Activated T-helper 17 cell treated with anti-CD3 and anti-CD28 coated beads, Interleukin-2, amount 50 U/mL, for 72 hours (primary cell): ENCODE results near the gene EML5. TPM values are rescaled to one million over a fixed set of nuclear protein-coding genes. Genes with fewer than 3 reads are reported as not detected.
"Not testable (repeated sequence)": the region's sequence is repeated elsewhere in the genome, so short reads cannot be mapped to it uniquely, and the experiment has no call there.

Source experiments
- ATAC-seq: fragments of 150-1000 bp; cut with Tn5 transposase; replicated peaks from 2 replicates; pipeline ENCODE4 v1.10.0; 2021; ENCODE audit warnings: mild to moderate bottlenecking, moderate library complexity
- H3K27ac Mint-ChIP-seq: one replicate; pipeline ENCODE4 v1.8.0; 2022; ENCODE audit warnings: mixed read lengths
- H3K27me3 Mint-ChIP-seq: one replicate; pipeline ENCODE4 v1.8.0; 2022; ENCODE audit warnings: mixed read lengths
- H3K36me3 Mint-ChIP-seq: one replicate; pipeline ENCODE4 v1.8.0; 2022; ENCODE audit warnings: low read depth, mild to moderate bottlenecking, mixed read lengths
- H3K4me1 Mint-ChIP-seq: one replicate; pipeline ENCODE4 v1.8.0; 2022; ENCODE audit warnings: mixed read lengths
- H3K4me3 Mint-ChIP-seq: one replicate; pipeline ENCODE4 v1.8.0; 2022; ENCODE audit warnings: mild to moderate bottlenecking, mixed read lengths
- H3K9me3 Mint-ChIP-seq: one replicate; pipeline ENCODE4 v1.8.0; 2022; ENCODE audit warnings: mixed read lengths
- total RNA-seq, 2 donors: library from RNA; stranded (reverse); gene quantifications; one replicate each; pipeline ENCODE4 v1.2.3, GENCODE V29; 2022

Gene EML5
- total RNA-seq, 2 donors from 2014 or later = 1.6 to 2.6 TPM

DNA sequence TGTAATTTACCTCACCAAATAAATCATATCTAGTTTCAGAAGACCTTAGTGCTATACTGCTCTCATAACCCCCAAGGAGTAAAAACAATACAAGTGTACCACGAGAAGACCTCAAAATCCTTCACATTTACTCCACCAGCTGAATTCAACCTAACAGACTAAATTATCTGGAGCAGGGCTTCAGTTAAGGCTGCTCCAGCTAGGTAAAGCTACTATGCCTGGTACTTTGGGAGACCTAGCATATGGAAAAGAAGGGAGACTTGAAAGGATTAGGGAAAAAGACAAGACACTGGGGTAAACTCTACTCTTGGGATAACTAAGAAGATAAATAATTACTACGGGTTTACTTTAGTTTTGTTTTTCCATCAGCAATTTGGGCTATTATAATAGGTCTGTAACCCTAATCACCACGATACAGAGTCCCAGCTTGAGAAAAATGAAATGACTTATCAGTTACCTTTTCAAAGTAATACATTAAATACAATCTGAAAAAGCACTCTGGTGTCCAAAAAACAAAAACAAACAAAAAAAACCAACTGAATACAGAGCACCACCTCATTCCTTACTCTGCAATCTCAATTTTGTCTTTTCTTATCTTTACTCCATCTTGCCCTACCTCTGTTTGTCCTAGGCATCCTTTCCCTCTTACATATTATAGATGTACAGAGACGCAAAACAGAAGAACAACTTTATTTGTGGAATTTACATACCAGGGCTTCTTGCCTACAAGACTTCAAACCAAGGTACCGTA, 2.1 kb downstream of the EML5 start:
- ATAC-seq = peak; percentile 7

DNA sequence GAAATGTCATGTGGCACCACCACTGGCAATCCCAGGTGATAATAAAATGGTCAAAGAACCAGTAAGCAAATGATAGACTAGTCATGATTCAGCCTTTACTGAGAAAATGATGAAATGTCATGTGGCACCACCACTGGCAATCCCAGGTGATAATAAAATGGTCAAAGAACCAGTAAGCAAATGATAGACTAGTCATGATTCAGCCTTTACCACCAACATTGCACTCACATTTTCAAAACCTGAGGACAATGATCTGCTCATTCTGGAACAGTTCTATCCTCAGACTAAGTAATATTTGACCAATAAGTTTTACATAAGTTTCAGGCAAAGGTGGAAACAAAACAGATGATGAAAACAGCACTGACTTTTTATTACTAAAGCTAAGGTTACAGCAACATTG, 3.2 kb downstream of the EML5 start:
- not testable (repeated sequence) for H3K27me3 Mint-ChIP-seq, H3K9me3 Mint-ChIP-seq, H3K4me3 Mint-ChIP-seq, H3K4me1 Mint-ChIP-seq, H3K36me3 Mint-ChIP-seq, H3K27ac Mint-ChIP-seq
- ATAC-seq = peak; percentile 40

More for the DNA sequence above, 2.1 kb downstream of the EML5 start:
- Mint-ChIP-seq H3K36me3 (no peaks in the 10 kb centered on the region), H3K4me1 (peaks cover 4% of the 10 kb centered on the region), H3K27me3 (no peaks in the 10 kb centered on the region), H3K9me3 (no peaks in the 10 kb centered on the region), H3K27ac (no peak overlapping the region), H3K4me3 (peak overlapping the region; percentile 80)

DNA sequence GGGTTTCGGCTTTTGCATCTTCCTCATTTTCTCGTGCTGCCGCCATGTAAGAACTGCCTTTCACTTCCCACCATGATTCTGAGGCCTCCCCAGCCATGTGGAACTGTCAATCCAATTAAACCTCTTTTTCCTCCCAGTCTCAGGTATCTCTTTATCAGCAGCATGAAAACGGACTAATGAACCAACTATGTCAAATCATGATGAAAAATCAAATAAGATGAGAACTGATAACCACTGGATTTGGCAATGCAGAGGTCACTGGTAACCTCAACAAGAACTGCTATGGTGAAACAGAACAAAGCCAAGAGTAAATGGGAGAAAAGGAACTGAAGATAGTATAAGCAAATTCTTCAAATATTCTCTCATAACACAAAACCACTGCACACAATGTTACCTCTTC, 6.0 kb downstream of the EML5 start:
- no peak overlapping the region for H3K4me3 Mint-ChIP-seq
- peaks cover 4% of the 10 kb centered on the region for H3K4me1 Mint-ChIP-seq
- no peak overlapping the region for H3K27ac Mint-ChIP-seq
- H3K36me3 Mint-ChIP-seq = no peaks in the 10 kb centered on the region
- H3K27me3 Mint-ChIP-seq = no peaks in the 10 kb centered on the region
- H3K9me3 Mint-ChIP-seq = peaks cover 4% of the 10 kb centered on the region
- ATAC-seq = no peak

DNA sequence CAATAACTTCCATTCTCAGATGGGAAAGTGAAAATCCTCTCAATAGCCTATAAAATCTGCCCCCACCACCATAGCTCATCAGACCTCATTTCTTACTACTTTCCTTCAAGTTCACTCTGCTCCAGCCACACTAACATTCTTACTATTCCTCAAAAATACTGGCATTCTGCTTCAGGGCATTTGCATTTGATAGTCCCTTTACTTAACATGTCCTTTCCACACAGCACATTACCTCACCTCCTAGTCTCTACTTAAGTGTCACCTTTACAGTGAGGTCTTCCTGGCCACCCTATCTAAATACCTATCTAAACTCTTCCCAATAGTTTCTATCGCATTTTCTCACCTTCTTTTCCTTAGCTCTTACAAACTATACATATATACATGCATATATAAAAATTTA, 6.8 kb downstream of the EML5 start:
- H3K36me3 Mint-ChIP-seq = no peaks in the 10 kb centered on the region
- no peaks in the 10 kb centered on the region for H3K27me3 Mint-ChIP-seq
- no peak overlapping the region for H3K27ac Mint-ChIP-seq
- no peak overlapping the region for H3K4me3 Mint-ChIP-seq
- H3K9me3 Mint-ChIP-seq = peaks cover 4% of the 10 kb centered on the region
- no peak for ATAC-seq
- peaks cover 4% of the 10 kb centered on the region for H3K4me1 Mint-ChIP-seq

DNA sequence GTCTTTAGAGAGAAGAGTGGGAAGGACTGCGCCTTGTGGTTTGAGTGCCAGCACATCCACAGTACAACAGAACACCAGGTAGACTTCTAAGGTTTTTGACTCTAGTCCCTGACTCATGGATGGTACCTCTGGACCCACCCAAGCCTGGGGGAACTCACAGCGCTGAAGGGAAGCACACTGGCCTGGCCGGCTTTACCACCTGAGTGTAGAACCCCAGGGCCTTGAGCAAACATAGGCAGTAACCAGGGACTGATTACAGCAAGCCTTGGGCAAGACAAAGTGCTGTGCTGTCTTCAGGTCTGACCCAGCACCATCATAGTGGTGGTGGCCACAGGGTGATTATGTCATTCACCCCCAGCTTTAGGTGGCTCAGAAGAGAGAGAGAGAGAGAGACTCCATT, 17.2 kb downstream of the EML5 start:
- Mint-ChIP-seq H3K4me1 (no peaks in the 10 kb centered on the region), H3K27me3 (no peaks in the 10 kb centered on the region), H3K4me3 (no peak overlapping the region), H3K9me3 (no peaks in the 10 kb centered on the region), H3K36me3 (no peaks in the 10 kb centered on the region), H3K27ac (no peak overlapping the region)
- ATAC-seq = no peak

DNA sequence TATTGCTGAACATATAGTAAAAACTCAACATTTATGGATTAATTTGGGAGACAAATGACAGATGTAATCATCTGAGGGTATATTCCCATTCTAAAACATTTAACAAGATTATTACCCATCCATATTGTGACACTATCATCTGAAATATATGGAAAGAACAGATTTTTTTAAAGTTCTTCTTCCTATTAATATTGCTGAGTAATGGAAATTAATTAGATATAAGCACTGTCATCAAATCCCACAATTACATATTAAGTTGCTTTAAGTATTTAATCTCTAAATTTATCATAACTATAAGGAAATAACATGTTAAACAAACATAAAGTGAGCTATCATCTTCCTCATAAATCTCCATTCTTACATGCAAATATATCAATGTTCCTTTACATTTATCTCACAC, 22.0 kb downstream of the EML5 start:
- H3K36me3 Mint-ChIP-seq = no peaks in the 10 kb centered on the region
- no peak for ATAC-seq

GRCh38 chr14:88765130-88765529, 27.6 kb downstream of the EML5 start:
- Mint-ChIP-seq H3K4me1 (no peaks in the 10 kb centered on the region), H3K4me3 (no peak overlapping the region), H3K9me3 (peaks cover 4% of the 10 kb centered on the region), H3K27me3 (no peaks in the 10 kb centered on the region), H3K36me3 (peaks cover 5% of the 10 kb centered on the region), H3K27ac (no peak overlapping the region)
- ATAC-seq = peak; percentile 34

More for the DNA sequence above, 22.0 kb downstream of the EML5 start:
- no peaks in the 10 kb centered on the region for H3K27me3 Mint-ChIP-seq
- H3K9me3 Mint-ChIP-seq = peaks cover 4% of the 10 kb centered on the region
- H3K4me3 Mint-ChIP-seq = no peak overlapping the region
- H3K4me1 Mint-ChIP-seq = no peaks in the 10 kb centered on the region
- H3K27ac Mint-ChIP-seq = no peak overlapping the region

DNA sequence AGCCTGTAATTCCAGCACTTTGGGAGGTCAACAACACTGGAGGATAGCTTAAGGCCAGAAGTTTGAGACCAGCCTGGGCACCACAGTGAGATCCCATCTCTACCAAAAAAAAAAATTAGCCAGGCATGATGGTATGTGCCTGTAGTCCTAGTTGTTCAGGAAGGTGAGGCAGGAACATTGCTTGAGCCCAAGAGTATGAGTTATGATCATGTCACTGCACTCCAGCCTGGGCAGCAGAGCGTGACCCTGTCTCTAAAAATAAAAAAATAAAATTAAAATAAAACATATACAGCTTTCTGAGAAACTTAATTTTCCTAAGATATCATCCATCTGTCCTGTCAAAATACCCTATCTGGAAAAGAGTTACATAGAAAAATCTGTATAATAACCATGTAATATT, 38.9 kb downstream of the EML5 start:
- no peak overlapping the region for H3K4me3 Mint-ChIP-seq
- H3K36me3 Mint-ChIP-seq = no peaks in the 10 kb centered on the region
- peaks cover 4% of the 10 kb centered on the region for H3K4me1 Mint-ChIP-seq
- H3K27me3 Mint-ChIP-seq = no peaks in the 10 kb centered on the region
- no peak overlapping the region for H3K27ac Mint-ChIP-seq
- ATAC-seq = no peak
- H3K9me3 Mint-ChIP-seq = no peaks in the 10 kb centered on the region

GRCh38 chr14:88750945-88751344, 41.8 kb downstream of the EML5 start:
- no peak overlapping the region for H3K4me3 Mint-ChIP-seq
- ATAC-seq = no peak
- H3K9me3 Mint-ChIP-seq = no peaks in the 10 kb centered on the region
- H3K4me1 Mint-ChIP-seq = peaks cover 2% of the 10 kb centered on the region
- no peaks in the 10 kb centered on the region for H3K27me3 Mint-ChIP-seq
- H3K27ac Mint-ChIP-seq = no peak overlapping the region
- peaks cover 6% of the 10 kb centered on the region for H3K36me3 Mint-ChIP-seq

GRCh38 chr14:88750413-88750812, 42.3 kb downstream of the EML5 start:
- no peak for ATAC-seq
- Mint-ChIP-seq H3K4me3 (no peak overlapping the region), H3K27ac (no peak overlapping the region), H3K36me3 (peaks cover 6% of the 10 kb centered on the region), H3K9me3 (no peaks in the 10 kb centered on the region), H3K27me3 (no peaks in the 10 kb centered on the region), H3K4me1 (no peaks in the 10 kb centered on the region)

- Mint-ChIP-seq H3K4me1 (no peaks in the 10 kb centered on the region), H3K9me3 (no peaks in the 10 kb centered on the region), H3K36me3 (peaks cover 6% of the 10 kb centered on the region), H3K27me3 (no peaks in the 10 kb centered on the region), H3K27ac (no peak overlapping the region), H3K4me3 (no peak overlapping the region)
- ATAC-seq = no peak
Observed at GRCh38 chr14:88749139-88749538, 43.6 kb downstream of the EML5 start.

DNA sequence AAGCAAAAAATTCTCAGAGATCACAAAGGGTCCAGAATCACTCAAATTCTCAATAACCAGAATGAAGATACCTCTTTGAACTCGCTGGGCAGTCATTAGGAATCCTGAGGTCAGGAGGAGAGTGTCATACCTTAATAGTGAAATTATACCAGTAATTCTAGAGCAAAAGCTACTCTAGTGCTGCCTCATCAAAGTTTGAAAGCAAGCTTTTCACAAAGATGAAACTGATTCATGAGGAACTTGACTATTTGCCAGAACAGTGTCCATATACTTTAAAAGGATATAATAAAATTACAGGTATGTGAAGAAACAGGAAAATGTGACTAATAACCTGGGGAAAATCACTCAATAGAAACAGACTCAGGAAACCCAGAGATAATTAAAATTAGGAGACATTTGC, 44.5 kb downstream of the EML5 start:
- H3K9me3 Mint-ChIP-seq = no peaks in the 10 kb centered on the region
- no peak for ATAC-seq
- H3K27ac Mint-ChIP-seq = peak overlapping the region; percentile 13
- H3K36me3 Mint-ChIP-seq = peaks cover 6% of the 10 kb centered on the region
- H3K27me3 Mint-ChIP-seq = no peaks in the 10 kb centered on the region
- H3K4me3 Mint-ChIP-seq = no peak overlapping the region
- no peaks in the 10 kb centered on the region for H3K4me1 Mint-ChIP-seq

- Mint-ChIP-seq H3K9me3 (no peaks in the 10 kb centered on the region), H3K27me3 (no peaks in the 10 kb centered on the region), H3K4me1 (no peaks in the 10 kb centered on the region), H3K36me3 (peaks cover 6% of the 10 kb centered on the region), H3K4me3 (no peak overlapping the region), H3K27ac (no peak overlapping the region)
- no peak for ATAC-seq
Observed at GRCh38 chr14:88746052-88746451, 46.7 kb downstream of the EML5 start.

DNA sequence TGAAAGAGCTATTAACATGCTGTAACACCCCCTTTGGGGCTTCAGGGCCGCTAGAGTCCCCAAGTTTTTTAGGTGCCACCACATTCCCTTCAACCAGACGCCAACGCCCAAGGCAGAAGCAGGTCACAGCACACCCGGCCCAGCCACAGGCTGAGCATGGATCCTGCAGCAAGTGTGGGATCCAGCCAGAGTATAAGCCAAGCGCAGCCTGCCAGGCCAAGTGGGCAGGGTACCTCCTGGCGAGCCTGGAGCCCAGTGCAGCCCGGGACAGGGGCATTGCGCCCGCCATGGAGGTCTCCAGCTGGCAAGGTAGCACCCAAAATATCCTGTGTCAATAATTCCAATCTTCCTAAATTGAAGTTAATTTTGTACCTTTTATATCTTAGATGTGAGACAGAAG, 55.5 kb downstream of the EML5 start:
- no peaks in the 10 kb centered on the region for H3K4me1 Mint-ChIP-seq

GRCh38 chr14:88733121-88733520, 59.6 kb downstream of the EML5 start:
- Mint-ChIP-seq H3K4me3 (no peak overlapping the region), H3K36me3 (peaks cover 14% of the 10 kb centered on the region), H3K9me3 (no peaks in the 10 kb centered on the region), H3K27ac (no peak overlapping the region), H3K4me1 (no peaks in the 10 kb centered on the region), H3K27me3 (no peaks in the 10 kb centered on the region)
- no peak for ATAC-seq

More for the DNA sequence above, 55.5 kb downstream of the EML5 start:
- H3K27ac Mint-ChIP-seq = no peak overlapping the region
- peaks cover 14% of the 10 kb centered on the region for H3K36me3 Mint-ChIP-seq
- no peaks in the 10 kb centered on the region for H3K27me3 Mint-ChIP-seq
- ATAC-seq = no peak
- H3K4me3 Mint-ChIP-seq = no peak overlapping the region
- H3K9me3 Mint-ChIP-seq = no peaks in the 10 kb centered on the region

DNA sequence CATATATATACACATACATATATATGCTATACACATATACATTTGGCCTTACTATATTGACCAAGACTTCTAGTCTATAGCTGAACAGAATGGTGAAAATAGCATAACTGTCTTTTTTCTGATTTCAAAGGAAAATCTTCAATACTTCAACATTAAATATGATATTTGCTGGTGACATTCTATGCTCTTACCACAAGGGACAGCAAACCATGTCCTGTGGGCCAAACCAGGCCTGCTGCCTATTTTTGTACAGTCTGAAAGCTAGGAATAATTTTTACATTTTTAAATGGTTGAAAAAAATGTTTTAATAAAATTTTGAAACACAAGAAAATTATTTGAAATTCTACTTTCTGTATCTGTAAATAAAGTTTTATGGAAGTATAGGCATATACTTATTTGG, 63.6 kb downstream of the EML5 start:
- H3K4me3 Mint-ChIP-seq = no peak overlapping the region
- no peak for ATAC-seq
- H3K9me3 Mint-ChIP-seq = no peaks in the 10 kb centered on the region
- H3K4me1 Mint-ChIP-seq = no peaks in the 10 kb centered on the region
- H3K27ac Mint-ChIP-seq = no peak overlapping the region
- no peaks in the 10 kb centered on the region for H3K27me3 Mint-ChIP-seq
- no peaks in the 10 kb centered on the region for H3K36me3 Mint-ChIP-seq
